ENCODE results near the gene TMEM109.
"Not testable (repeated sequence)": the region's sequence is repeated elsewhere in the genome, so short reads cannot be mapped to it uniquely, and the experiment has no call there.

The TMEM109 gene

GRCh38 chr11:60905047-60905446 is 8.9 kb upstream of the TMEM109 start:
- no peak for TF ChIP-seq CTCF (IDR thresholded peaks at IDR 0.05; ENCODE audit: low read depth, low read length)
- peak overlapping the region; percentile 81 to 84 for H3K4me3 ChIP-seq (replicated peaks in 1 of 2; ENCODE audit: low read depth in 2 of 2, low read length in 2 of 2)
- DNase-seq (ENCODE audit: low read depth in 2 of 2), result no peak

- TF ChIP-seq CTCF (IDR thresholded peaks at IDR 0.05; ENCODE audit: low read depth, low read length), result no peak
- H3K4me3 ChIP-seq (replicated peaks in 1 of 2; ENCODE audit: low read depth in 2 of 2, low read length in 2 of 2), result peak overlapping the region; percentile 81 to 84
- peak; percentile 22 to 45 for DNase-seq (ENCODE audit: low read depth in 2 of 2)
Measured at GRCh38 chr11:60905551-60906113, 8.3 kb upstream of the TMEM109 start.

GRCh38 chr11:60906132-60906972 is 7.6 kb upstream of the TMEM109 start, which contains the start of gene PRPF19:
PRPF19 (minus strand) TSS chr11:60906585; CDS start chr11:60906382, 203 bp downstream.
- H3K4me3 ChIP-seq (replicated peaks in 1 of 2; ENCODE audit: low read depth in 2 of 2, low read length in 2 of 2), result peak within 1 kb of the TSS; percentile 81 to 84
- no peak for TF ChIP-seq CTCF (IDR thresholded peaks at IDR 0.05; ENCODE audit: low read depth, low read length)
- DNase-seq (ENCODE audit: low read depth in 2 of 2), result peak; percentile 95 to 96

- H3K4me3 ChIP-seq (replicated peaks in 1 of 2; ENCODE audit: low read depth in 2 of 2, low read length in 2 of 2), result no peak overlapping the region
- DNase-seq (ENCODE audit: low read depth in 2 of 2), result no peak
- no peak for TF ChIP-seq CTCF (IDR thresholded peaks at IDR 0.05; ENCODE audit: low read depth, low read length)
Measured at GRCh38 chr11:60908803-60909202, 5.2 kb upstream of the TMEM109 start.

GRCh38 chr11:60909680-60910280 is 4.2 kb upstream of the TMEM109 start:
- not testable (repeated sequence) for DNase-seq (ENCODE audit: low read depth in 2 of 2); H3K4me3 ChIP-seq (replicated peaks in 1 of 2; ENCODE audit: low read depth in 2 of 2, low read length in 2 of 2)

- H3K4me3 ChIP-seq (replicated peaks in 1 of 2; ENCODE audit: low read depth in 2 of 2, low read length in 2 of 2), result no peak overlapping the region
- no peak for TF ChIP-seq CTCF (IDR thresholded peaks at IDR 0.05; ENCODE audit: low read depth, low read length)
- no peak for DNase-seq (ENCODE audit: low read depth in 2 of 2)
Measured at GRCh38 chr11:60910281-60910687, 3.7 kb upstream of the TMEM109 start.

- H3K4me3 ChIP-seq (replicated peaks in 1 of 2; ENCODE audit: low read depth in 2 of 2, low read length in 2 of 2), result no peak overlapping the region
- no peak for TF ChIP-seq CTCF (IDR thresholded peaks at IDR 0.05; ENCODE audit: low read depth, low read length)
- no peak for DNase-seq (ENCODE audit: low read depth in 2 of 2)
Measured at GRCh38 chr11:60910711-60911380, 3.1 kb upstream of the TMEM109 start.
